CD14-positive monocyte (primary cell): ENCODE results near the gene IFI27L2. TPM values are rescaled to one million over a fixed set of nuclear protein-coding genes. Genes with fewer than 3 reads are reported as not detected.

Source experiments
- DNase-seq, 3 donors: peaks; one replicate each; pipeline ENCODE4 v3.0.0-alpha.2; 2011 to 2022
- H2AFZ ChIP-seq: 2 replicates; pipeline ENCODE4 v1.6.0; 2012; ENCODE audit warnings: mild to moderate bottlenecking, low read depth, low read length, inconsistent platforms; ENCODE audit not compliant: insufficient read depth, poor library complexity, severe bottlenecking
- H3K27ac ChIP-seq, 2 donors: 1 replicate in 1 of 2; 2 replicates in 1 of 2; pipeline ENCODE4 v1.5.1; 2012 to 2013; ENCODE audit warnings: low read length in 2 of 2, control low read depth in 1 of 2, inconsistent platforms in 1 of 2, low read depth in 1 of 2, mild to moderate bottlenecking in 1 of 2
- H3K27me3 ChIP-seq, 2 donors: one replicate each; pipeline versions ENCODE4 v1.6.0 to v1.6.1; 2011 to 2013; ENCODE audit warnings: low read length in 2 of 2; ENCODE audit not compliant: control insufficient read depth in 2 of 2, insufficient read depth in 2 of 2
- H3K36me3 ChIP-seq, 2 donors: replicated peaks in 1 of 2; 1 replicate in 1 of 2; 2 replicates in 1 of 2; pipeline versions ENCODE4 v1.5.1 to v1.6.1; 2012 to 2013; ENCODE audit warnings: low read length in 2 of 2, control low read depth in 1 of 2, inconsistent platforms in 1 of 2, mild to moderate bottlenecking in 1 of 2; ENCODE audit not compliant: insufficient read depth in 2 of 2, control insufficient read depth in 1 of 2
- H3K4me1 ChIP-seq, 2 donors: 1 replicate in 1 of 2; 2 replicates in 1 of 2; pipeline versions ENCODE4 v1.5.1 to v1.6.1; 2012 to 2013; ENCODE audit warnings: low read length in 2 of 2, control low read depth in 1 of 2, inconsistent platforms in 1 of 2, mild to moderate bottlenecking in 1 of 2, moderate library complexity in 1 of 2; ENCODE audit not compliant: insufficient read depth in 2 of 2, control insufficient read depth in 1 of 2
- H3K4me2 ChIP-seq: replicated peaks from 2 replicates; pipeline ENCODE3; 2012; ENCODE audit warnings: low read length, moderate library complexity, mild to moderate bottlenecking; ENCODE audit not compliant: poor library complexity, severe bottlenecking; ENCODE audit errors: extremely low read depth
- H3K4me3 ChIP-seq, 3 experiments: fragments of 200-600 bp in 1 of 3; sonication (generic) in 1 of 3; replicated peaks in 1 of 3; 1 replicate in 2 of 3; 2 replicates in 1 of 3; pipeline ENCODE4 v1.5.1; 2011 to 2013; ENCODE audit warnings: low read length in 3 of 3, mild to moderate bottlenecking in 3 of 3, control low read depth in 2 of 3, low read depth in 2 of 3, inconsistent platforms in 1 of 3, moderate library complexity in 1 of 3
- H3K79me2 ChIP-seq: 2 replicates; pipeline ENCODE4 v1.6.0; 2012; ENCODE audit warnings: mild to moderate bottlenecking, control low read depth, inconsistent platforms, low read length, moderate library complexity; ENCODE audit not compliant: insufficient read depth
- H3K9ac ChIP-seq: 2 replicates; pipeline ENCODE4 v1.6.0; 2017; ENCODE audit warnings: low read length, mild to moderate bottlenecking; ENCODE audit not compliant: insufficient read depth, poor library complexity, severe bottlenecking
- H3K9me3 ChIP-seq, 2 donors: replicated peaks in 1 of 2; 1 replicate in 1 of 2; 2 replicates in 1 of 2; pipeline versions ENCODE4 v1.5.1 to v1.6.1; 2012 to 2013; ENCODE audit warnings: low read length in 2 of 2, control low read depth in 1 of 2; ENCODE audit not compliant: control insufficient read depth in 1 of 2, insufficient read depth in 1 of 2
- H4K20me1 ChIP-seq: 2 replicates; pipeline ENCODE4 v1.6.0; 2012; ENCODE audit warnings: mild to moderate bottlenecking, low read length, control low read depth, moderate library complexity; ENCODE audit not compliant: insufficient read depth
- H3K27ac Mint-ChIP-seq, 7 donors: one replicate each; pipeline ENCODE4 v1.8.0; 2020; ENCODE audit warnings: mild to moderate bottlenecking in 7 of 7, mixed read lengths in 7 of 7, moderate library complexity in 6 of 7, inconsistent platforms in 2 of 7
- H3K27me3 Mint-ChIP-seq, 3 donors: one replicate each; pipeline ENCODE4 v1.8.0; 2021 to 2022; ENCODE audit warnings: low read depth in 3 of 3, mild to moderate bottlenecking in 3 of 3, mixed read lengths in 3 of 3, moderate library complexity in 3 of 3, inconsistent platforms in 1 of 3
- H3K36me3 Mint-ChIP-seq, 2 donors: one replicate each; pipeline ENCODE4 v1.8.0; 2020; ENCODE audit warnings: mixed read lengths in 2 of 2, inconsistent platforms in 1 of 2, mild to moderate bottlenecking in 1 of 2
- H3K4me1 Mint-ChIP-seq: one replicate; pipeline ENCODE4 v1.8.0; 2020; ENCODE audit warnings: mild to moderate bottlenecking, mixed read lengths
- H3K4me3 Mint-ChIP-seq, 2 donors: one replicate each; pipeline ENCODE4 v1.8.0; 2020; ENCODE audit warnings: mild to moderate bottlenecking in 2 of 2, mixed read lengths in 2 of 2, moderate library complexity in 1 of 2
- H3K9me3 Mint-ChIP-seq, 7 donors: one replicate each; pipeline ENCODE4 v1.8.0; 2020 to 2022; ENCODE audit warnings: mixed read lengths in 7 of 7, mild to moderate bottlenecking in 6 of 7, moderate library complexity in 6 of 7, inconsistent platforms in 2 of 7
- CTCF ChIP-seq: fragments of 200-600 bp; IDR thresholded peaks from one replicate; pipeline ENCODE4 v1.8.0; 2022; ENCODE audit warnings: antibody characterized with exemption, mild to moderate bottlenecking
- WGBS: methylation state at CpG from one replicate; pipeline ENCODE4 v1.1.5; 2013; ENCODE audit warnings: missing lambda C conversion rate; ENCODE audit not compliant: insufficient coverage; 5-methylcytosine and 5-hydroxymethylcytosine counted together
- intact Hi-C, 2 donors: fragments of 100-400 bp; cut with micrococcal nuclease; formaldehyde crosslinking; loops; one replicate each; pipeline versions ENCODE4 v1.15.0 to v1.15.1; 2023
- polyA plus RNA-seq, 3 donors: library from polyadenylated mRNA; depleted of rRNA in 1 of 3; unstranded in 2 of 3; stranded (reverse) in 1 of 3; fragments of 300-500 nt in 2 of 3; fragments of >200 nt in 1 of 3; fragmentation: Illumina TruSeq in 2 of 3; gene quantifications; 1 replicate in 2 of 3; 2 replicates in 1 of 3; pipeline ENCODE4 v1.2.3, GENCODE V29; 2012 to 2021

Gene IFI27L2
- polyA plus RNA-seq, 3 donors: 55.4 to 156 (median 96.1) TPM

- Histone ChIP-seq H3K79me2 (no peaks in the 10 kb centered on the region), H3K9ac (no peak overlapping the region), H4K20me1 (no peaks in the 10 kb centered on the region), H3K4me3 (no peak overlapping the region), H3K4me2 (no peak overlapping the region), H3K36me3 (no peaks in the 10 kb centered on the region), H3K27ac (no peak overlapping the region), H3K4me1 (peaks cover 10% of the 10 kb centered on the region in 2 donors), H3K9me3 (peaks cover 12 to 25% of the 10 kb centered on the region in 2 donors), H3K27me3 (peaks cover 0 to 2% of the 10 kb centered on the region in 2 donors), H2AFZ (no peak overlapping the region)
- no peak for DNase-seq
- H3K4me3 Mint-ChIP-seq: no peak overlapping the region
- H3K36me3 Mint-ChIP-seq: no peaks in the 10 kb centered on the region
- H3K9me3 Mint-ChIP-seq: peaks cover 10 to 27% (median 18%) of the 10 kb centered on the region in 7 donors
- no peak overlapping the region for H3K27ac Mint-ChIP-seq
- H3K4me1 Mint-ChIP-seq: peaks cover 12% of the 10 kb centered on the region
- no peak for TF ChIP-seq CTCF
- intact Hi-C loops: no loop called here
- peaks cover 12 to 20% (median 14%) of the 10 kb centered on the region in 3 donors for H3K27me3 Mint-ChIP-seq
These were observed 10.3 kb downstream of the IFI27L2 start for GRCh38 chr14:94119071-94119470.

DNA sequence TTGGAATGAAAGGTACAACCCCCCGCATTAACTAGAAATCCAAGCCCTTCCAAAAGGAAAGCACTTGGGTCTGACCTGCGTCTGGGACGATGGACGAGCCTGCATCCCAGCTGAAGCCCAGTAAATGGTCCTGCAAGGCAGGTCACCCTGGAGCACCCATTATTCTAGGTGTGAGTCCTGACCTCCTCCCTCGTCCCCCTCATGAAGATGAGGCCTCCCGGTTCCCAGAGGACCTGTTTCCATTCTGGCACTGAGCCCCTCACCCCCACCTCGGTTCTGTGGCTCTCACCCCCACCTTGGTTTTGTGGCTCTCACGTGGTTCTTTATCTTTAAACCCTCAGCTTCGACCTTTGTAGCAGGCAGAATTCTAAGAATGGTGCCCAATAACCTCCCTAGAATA lies 11.5 kb downstream of the IFI27L2 start:
- Mint-ChIP-seq H3K4me1 (peaks cover 12% of the 10 kb centered on the region), H3K4me3 (no peak overlapping the region), H3K27me3 (peaks cover 9 to 18% (median 15%) of the 10 kb centered on the region in 3 donors), H3K27ac (no peak overlapping the region), H3K9me3 (peaks cover 10 to 24% (median 18%) of the 10 kb centered on the region in 7 donors), H3K36me3 (no peaks in the 10 kb centered on the region)
- no peak overlapping the region for H2AFZ ChIP-seq
- no peak overlapping the region for H3K4me2 ChIP-seq
- WGBS: 93% methylated on average over 4 of the region's 9 CpGs
- no peaks in the 10 kb centered on the region for H3K36me3 ChIP-seq
- H3K9me3 ChIP-seq: peaks cover 12 to 25% of the 10 kb centered on the region in 2 donors
- DNase-seq: no peak
- intact Hi-C loops: no loop called here
- H4K20me1 ChIP-seq: no peaks in the 10 kb centered on the region
- H3K27me3 ChIP-seq: peaks cover 0 to 2% of the 10 kb centered on the region in 2 donors
- no peak overlapping the region for H3K4me3 ChIP-seq
- no peak for TF ChIP-seq CTCF
- no peaks in the 10 kb centered on the region for H3K79me2 ChIP-seq
- H3K9ac ChIP-seq: no peak overlapping the region
- no peak overlapping the region for H3K27ac ChIP-seq
- H3K4me1 ChIP-seq: peaks cover 10% of the 10 kb centered on the region in 2 donors
